DMS53 treated with DMSO at 0.1 percent for 48 hours (cell line): ENCODE results near the gene SCD5.

Experiments
- DNase-seq: peaks from one replicate; lab custom pipeline; 2025; ENCODE audit not compliant: unreplicated experiment; lab: John Stamatoyannopoulos, UW

The SCD5 gene

GRCh38 chr4:82774711-82775171 is 23.9 kb downstream of the SCD5 start:
- no peak for DNase-seq

- DNase-seq = no peak
These were observed 25.5 kb downstream of the SCD5 start for GRCh38 chr4:82773057-82773456.

GRCh38 chr4:82770607-82771006 is 28.0 kb downstream of the SCD5 start:
- DNase-seq = no peak

- DNase-seq = no peak
These were observed 33.5 kb downstream of the SCD5 start for GRCh38 chr4:82765134-82765533.

- DNase-seq = no peak
These were observed 37.4 kb downstream of the SCD5 start for GRCh38 chr4:82761229-82761628.

- no peak for DNase-seq
These were observed 39.6 kb downstream of the SCD5 start for GRCh38 chr4:82758701-82759685.

- DNase-seq = no peak
These were observed 42.5 kb downstream of the SCD5 start for GRCh38 chr4:82756061-82756460.

GRCh38 chr4:82755650-82756049 is 42.9 kb downstream of the SCD5 start:
- DNase-seq = no peak

- no peak for DNase-seq
These were observed 44.0 kb downstream of the SCD5 start for GRCh38 chr4:82754513-82755165.

GRCh38 chr4:82753725-82754410 is 44.7 kb downstream of the SCD5 start:
- no peak for DNase-seq

GRCh38 chr4:82753238-82753637 is 45.4 kb downstream of the SCD5 start:
- no peak for DNase-seq

GRCh38 chr4:82748810-82749470 is 49.7 kb downstream of the SCD5 start:
- no peak for DNase-seq

GRCh38 chr4:82747686-82748575 is 50.7 kb downstream of the SCD5 start:
- no peak for DNase-seq

- no peak for DNase-seq
These were observed 51.7 kb downstream of the SCD5 start for GRCh38 chr4:82746705-82747574.

GRCh38 chr4:82745173-82745842 is 53.3 kb downstream of the SCD5 start:
- DNase-seq = no peak

- no peak for DNase-seq
These were observed 54.2 kb downstream of the SCD5 start for GRCh38 chr4:82744284-82744968.

- DNase-seq = no peak
These were observed 57.4 kb downstream of the SCD5 start for GRCh38 chr4:82741188-82741587.
